GM12801 (cell line): Measurements from ENCODE around the gene GRIK1.

Source experiments
- TF ChIP-seq, protein P1 (sequence below): IDR thresholded peaks from one replicate; pipeline ENCODE4 v1.5.1; 2011; ENCODE audit warnings: control low read depth; ENCODE audit not compliant: insufficient read length; ENCODE audit errors: extremely low read depth

The GRIK1 gene

DNA sequence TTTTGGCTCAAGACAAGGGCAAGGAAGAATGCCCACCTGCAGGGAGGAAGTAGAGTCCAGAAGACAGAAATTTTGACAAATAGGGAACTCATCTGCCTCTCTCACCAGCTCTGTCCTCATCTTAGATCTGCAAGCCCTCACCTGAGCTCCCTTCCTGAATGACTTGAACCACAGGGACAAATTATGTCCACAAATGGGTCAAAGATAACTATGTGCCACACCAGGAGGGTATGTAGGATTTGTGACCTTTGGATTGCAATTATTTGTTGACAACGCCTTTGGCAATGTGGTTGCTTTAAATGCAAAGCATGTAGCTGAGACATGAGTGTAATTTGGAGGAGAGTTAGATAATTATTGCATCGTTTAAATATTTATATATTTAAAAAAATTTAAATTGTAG lies 79.5 kb downstream of the GRIK1 start:
- TF ChIP-seq, protein P1, sequence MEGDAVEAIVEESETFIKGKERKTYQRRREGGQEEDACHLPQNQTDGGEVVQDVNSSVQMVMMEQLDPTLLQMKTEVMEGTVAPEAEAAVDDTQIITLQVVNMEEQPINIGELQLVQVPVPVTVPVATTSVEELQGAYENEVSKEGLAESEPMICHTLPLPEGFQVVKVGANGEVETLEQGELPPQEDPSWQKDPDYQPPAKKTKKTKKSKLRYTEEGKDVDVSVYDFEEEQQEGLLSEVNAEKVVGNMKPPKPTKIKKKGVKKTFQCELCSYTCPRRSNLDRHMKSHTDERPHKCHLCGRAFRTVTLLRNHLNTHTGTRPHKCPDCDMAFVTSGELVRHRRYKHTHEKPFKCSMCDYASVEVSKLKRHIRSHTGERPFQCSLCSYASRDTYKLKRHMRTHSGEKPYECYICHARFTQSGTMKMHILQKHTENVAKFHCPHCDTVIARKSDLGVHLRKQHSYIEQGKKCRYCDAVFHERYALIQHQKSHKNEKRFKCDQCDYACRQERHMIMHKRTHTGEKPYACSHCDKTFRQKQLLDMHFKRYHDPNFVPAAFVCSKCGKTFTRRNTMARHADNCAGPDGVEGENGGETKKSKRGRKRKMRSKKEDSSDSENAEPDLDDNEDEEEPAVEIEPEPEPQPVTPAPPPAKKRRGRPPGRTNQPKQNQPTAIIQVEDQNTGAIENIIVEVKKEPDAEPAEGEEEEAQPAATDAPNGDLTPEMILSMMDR, result no peak

GRCh38 chr21:29857150-29857549 lies 82.6 kb downstream of the GRIK1 start:
- TF ChIP-seq, protein P1, result no peak

DNA sequence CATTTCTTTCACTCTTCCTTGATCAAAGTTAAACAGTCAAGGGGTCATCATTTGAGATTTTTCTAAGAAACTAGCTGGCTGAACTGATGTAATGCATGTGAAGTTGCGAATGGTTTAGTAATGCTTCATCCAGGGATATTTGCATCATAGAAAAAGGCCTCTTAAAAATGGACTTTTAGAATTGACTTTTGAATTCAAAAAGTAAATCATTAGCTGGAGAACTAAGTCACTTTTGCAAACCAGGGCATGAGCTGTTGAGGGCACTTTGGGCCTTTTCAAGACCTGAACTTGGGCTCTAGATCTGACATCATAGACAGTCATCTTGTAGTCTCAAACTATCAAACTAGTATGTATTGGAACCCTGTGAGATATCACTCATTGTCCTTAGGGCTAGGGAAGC lies 85.0 kb downstream of the GRIK1 start:
- TF ChIP-seq, protein P1, result no peak

- TF ChIP-seq, protein P1, result no peak
Measured at GRCh38 chr21:29851611-29852010, 88.2 kb downstream of the GRIK1 start.

DNA sequence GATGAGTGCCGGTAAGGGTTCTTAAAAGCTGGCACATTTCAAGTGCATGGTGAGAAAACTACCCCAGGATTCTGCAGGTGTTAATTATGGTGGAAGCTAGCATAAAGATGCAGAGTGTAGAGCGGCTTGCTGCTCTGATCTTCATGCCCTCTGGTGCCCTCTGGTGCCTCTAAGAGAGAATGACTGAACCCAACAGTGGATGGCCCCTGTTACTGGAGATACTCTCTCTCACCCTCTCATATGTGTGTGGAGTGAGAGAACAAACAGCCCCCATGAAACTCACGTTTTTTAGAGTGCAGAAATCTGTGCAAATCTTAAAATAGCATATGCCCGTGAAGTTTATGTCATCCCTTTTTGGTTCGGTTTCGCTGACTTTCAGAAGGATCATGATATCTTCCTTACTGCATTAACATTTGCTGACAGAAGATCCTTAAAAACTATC lies 90.0 kb downstream of the GRIK1 start:
- TF ChIP-seq, protein P1, result no peak

DNA sequence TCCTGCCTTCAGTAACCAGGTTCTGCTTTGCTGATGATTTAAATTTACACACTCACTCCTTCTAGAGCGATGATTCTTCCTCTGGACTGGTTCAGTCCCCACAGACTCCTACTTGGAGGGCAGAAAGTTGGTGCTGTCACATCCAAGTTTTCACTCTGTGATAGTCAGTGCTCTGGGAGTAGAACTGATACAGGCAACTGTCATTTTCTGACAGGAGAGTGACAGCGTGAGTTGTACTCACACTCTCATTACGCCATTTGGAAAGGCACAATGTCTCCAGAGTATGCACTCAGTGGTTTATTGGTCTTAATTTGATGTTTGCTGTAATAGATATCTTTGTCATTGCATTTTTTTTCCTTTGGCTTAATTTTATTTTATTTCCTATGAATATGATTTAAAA lies 96.0 kb downstream of the GRIK1 start:
- TF ChIP-seq, protein P1, result no peak

GRCh38 chr21:29834617-29835016 lies 105.2 kb downstream of the GRIK1 start:
- TF ChIP-seq, protein P1, result no peak

DNA sequence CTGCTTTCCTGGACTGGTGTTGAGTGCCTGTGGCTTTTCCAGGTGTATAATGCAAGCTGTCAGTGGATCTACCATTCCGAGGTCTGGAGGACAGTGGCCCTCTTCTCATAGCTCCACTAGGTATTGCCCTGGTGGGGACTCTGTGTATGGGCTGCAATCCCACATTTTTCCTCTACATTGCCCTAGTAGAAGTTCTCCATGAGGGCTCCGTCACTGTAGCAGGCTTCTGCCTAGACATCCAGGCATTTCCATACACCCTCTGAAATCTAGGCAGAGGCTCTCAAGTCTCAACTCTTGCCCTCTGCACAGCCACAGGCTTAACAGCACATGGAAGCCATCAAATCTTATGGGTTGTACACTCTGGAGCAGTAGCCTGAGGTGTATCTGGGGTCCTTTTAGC lies 107.6 kb downstream of the GRIK1 start:
- TF ChIP-seq, protein P1, result no peak
